GM21825 (cell line): ENCODE results near the gene YLPM1.

ENCODE experiments used
- ATAC-seq: cut with Tn5 transposase; IDR thresholded peaks from one replicate; pipeline ENCODE4 v1.9.1; 2021; ENCODE audit warnings: mild to moderate bottlenecking, moderate library complexity; ENCODE audit not compliant: unreplicated experiment

YLPM1 gene

DNA sequence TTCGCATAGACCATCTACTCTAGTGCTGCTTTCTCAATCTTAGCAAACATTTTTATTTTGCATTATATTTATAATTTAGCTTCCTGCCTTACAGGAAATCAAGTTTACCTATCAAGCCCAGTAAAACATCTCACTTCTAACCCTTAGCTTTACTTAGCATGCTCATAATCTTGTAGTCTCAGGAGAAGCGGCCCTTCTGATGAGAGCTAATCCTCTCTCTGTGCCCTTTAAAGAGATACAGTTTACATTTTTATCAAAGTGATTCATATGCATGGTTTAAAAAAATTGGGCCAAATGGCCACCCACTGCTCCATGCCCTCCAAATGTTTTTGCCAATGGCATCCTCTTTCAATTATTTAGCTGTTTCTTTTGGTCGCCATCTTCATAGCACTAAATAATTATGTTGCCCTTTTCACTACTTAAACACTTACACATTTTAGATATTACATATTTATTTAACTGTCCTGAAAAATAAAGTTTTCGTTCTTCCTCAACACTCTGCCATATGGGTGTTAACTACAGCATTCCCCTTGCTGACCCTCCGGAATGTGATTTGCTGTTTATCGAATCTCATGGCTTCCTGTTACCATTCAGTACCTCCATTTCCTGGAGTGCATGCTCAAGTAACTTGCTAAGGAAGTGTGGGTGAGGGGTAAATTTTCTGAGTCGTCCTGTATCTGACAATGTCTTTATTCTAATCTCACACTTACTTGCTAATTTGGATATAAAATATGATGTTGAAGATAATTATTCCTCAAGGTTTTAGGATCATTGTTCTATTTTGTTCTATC, 29.3 kb downstream of the YLPM1 start:
- no peak for ATAC-seq

DNA sequence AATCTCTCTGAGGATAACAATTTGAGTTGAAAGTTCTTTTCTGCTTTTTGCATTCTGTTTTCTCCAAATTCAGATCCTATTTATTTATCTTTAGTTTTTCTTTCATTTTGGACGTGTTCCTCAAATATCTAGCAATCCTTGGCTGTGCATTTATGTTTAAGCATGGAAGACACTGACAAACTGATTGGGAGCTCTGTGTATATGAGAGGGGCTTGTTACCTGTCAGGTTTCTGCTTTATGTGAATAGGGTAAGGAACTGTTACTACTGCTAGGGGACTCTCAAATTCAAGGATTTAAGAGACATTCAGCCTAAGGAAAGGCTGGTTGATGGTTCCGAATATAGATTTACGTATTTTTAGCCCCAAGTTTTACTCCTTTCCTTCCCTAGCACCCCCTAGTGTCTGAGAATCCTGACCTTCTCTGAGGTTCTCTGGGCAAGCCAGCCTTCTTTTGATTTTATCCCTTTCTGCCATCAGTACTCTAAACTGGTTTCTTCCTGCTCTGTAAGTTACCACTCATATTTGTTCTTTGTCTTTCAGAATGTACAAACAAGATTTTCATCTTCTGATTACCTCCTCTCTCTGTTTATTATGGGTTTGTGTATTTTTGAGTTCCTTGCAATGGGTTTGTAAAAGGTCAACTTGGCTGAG, 30.5 kb downstream of the YLPM1 start:
- no peak for ATAC-seq

DNA sequence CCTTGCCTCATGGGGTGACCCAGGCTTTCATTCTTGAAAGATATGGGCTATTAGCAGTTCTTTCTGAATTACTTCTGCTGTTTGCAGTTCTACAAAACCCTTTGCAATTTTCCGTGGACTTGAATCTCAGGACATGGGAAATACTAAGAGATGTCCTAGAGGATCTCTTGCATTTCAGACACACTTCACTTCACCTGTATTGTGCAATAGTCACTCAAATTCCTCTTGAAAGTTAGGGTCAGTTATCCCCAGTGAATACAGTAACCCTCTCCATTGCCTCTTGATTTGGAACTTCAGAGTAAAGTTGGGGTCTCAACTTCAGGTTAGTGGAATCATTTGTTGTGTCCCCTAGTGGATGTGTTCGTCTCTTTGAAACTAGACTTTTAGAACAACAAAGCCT, 31.8 kb downstream of the YLPM1 start:
- ATAC-seq = no peak

DNA sequence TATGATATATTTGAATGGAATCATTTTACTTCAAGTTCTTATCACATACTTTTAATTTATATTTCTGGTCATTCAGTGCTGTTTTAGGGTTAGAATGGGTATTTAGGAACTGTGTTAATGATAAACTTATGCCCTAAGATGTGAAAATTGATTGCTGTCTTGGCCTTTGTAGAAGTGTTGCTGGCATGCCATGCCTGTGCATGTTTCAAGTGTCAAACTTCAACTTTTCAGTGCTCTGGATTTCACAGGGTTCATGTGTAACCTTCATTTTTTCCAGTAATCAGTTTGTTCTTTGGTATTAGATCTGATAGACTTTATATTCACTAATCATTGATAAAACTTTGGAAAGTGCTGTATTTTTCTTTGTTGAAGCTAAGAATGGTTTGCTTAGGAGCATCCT, 36.6 kb downstream of the YLPM1 start:
- no peak for ATAC-seq

DNA sequence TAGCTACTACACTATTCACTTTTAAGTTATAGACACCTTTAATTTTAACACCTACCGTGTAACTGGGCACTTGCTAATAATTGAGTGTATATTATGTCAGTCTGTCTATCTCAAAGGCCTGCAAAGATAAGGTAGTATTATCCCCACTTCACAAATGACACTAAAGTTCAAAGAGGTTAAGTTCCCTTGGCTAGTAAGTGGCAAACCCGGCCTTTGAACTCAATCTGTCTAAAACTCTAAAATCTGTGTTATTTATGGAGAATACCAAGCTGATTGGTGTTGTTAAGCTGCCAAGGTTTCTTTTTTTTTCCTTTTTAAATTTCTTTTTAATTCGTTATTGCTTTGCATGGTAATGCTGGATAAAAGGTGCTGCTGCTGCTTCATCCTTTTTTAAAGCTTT, 37.7 kb downstream of the YLPM1 start:
- no peak for ATAC-seq

DNA sequence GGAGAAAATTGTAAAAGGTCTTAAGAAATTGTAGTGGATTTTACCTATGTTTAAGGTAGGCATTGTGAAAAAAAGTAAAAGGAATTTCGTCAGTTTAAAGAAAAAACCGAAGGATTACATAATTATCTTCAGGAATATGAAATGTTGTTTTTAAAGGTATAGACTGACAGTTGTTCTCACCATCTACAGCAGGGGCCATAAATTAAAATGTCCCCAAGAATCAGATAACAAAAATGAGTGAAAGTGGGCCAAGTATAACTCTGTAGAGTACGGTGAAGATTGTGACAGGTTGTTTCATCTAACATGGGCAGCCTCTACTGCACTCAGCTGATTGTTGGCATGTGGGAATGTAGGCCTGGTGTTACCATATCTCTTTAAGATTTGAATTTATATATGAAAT, 38.3 kb downstream of the YLPM1 start:
- no peak for ATAC-seq

DNA sequence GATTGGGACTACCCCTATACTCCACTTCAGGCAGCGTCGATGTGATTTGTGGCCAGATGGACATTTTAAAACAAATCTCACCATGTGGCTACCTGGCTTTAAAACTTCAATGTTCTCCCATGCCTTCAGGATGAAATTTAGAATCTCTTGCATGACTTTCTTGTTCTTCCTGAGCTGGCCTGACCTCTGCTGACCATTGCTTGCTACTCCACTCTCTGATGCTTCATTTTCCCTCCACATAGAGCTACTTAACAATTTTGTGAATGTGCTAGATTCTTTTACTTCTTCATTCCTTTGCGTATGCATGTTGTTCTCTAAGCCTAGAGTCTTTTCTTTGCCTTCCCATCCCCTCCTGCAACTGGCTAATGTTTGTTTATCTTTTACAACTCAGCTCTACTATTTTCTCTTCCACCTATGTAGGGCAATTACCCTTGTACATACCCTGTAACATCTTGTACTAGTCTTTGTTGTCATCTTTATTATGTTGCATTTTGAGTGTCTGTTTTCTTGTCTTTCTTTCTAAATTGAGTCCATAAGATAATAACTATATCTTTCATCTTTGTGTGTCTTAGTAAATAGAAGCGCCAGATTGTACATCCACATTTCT, 41.2 kb downstream of the YLPM1 start:
- ATAC-seq = no peak

DNA sequence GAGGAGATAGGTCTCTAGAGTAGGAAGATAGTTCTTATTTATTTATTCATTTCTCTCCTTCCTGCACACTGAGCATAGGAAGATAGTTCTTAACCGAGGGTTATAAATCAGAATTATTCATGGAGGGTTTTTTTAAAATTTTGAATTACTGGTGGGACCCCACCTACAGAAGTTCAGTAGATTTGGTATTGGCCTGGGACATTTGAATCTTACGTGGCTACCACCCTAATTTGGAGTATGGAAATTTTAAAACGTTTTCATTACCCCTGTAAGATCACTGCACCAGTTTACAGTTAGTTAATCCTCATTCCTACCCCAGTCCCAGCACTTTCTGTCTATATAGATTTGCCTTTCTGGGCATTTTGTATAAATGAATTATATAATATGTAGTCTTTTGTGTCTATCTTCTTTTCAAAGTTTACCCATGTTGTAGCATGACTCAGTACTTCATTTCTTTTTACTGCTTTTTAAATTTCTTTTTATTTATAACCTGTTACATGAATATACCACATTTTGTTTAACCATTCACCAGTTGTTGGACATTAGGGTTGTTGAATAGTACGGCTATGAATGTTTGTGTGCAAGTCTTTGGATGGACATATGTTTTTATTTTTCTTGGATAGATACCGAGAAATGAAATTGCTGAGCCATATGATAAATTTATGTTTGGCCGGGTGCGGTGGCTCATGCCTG, 44.9 kb downstream of the YLPM1 start:
- ATAC-seq = no peak

DNA sequence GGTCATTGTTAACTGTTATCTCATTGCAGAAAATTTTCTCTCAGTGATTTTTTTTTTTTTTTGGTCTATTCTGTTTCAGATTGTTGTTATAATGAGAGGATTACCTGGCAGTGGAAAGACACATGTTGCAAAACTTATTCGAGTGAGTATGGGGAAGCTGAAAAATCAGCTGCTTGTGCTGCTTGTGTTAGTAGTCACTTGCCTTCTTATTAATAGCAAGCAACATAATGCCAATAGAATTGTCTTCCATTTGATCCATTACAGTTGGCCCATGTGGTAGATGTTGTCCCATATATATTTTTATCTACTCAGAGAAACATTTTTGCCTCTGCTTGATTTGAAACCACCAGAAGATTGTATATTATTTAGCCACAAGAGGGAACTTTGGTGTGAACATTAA, 53.0 kb downstream of the YLPM1 start:
- ATAC-seq = no peak

DNA sequence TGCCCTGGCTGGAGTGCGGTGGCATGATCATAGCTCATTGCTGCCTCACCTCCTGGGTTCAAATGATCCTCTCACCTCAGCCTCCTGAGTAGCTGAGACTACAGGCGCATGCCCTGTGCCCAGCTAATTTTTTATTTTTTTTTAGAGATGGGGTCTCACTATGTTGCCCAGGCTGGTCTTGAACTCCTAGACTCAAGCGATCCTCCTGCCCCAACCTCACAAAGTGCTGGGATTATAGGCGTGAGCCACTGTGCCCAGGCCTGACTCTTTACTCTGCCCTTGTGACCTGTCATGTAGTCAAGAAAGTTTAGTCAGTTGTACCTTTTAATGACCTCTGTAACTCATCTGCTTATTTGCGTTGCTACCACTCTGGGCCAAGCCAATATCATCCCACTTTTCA, 57.2 kb downstream of the YLPM1 start:
- no peak for ATAC-seq

DNA sequence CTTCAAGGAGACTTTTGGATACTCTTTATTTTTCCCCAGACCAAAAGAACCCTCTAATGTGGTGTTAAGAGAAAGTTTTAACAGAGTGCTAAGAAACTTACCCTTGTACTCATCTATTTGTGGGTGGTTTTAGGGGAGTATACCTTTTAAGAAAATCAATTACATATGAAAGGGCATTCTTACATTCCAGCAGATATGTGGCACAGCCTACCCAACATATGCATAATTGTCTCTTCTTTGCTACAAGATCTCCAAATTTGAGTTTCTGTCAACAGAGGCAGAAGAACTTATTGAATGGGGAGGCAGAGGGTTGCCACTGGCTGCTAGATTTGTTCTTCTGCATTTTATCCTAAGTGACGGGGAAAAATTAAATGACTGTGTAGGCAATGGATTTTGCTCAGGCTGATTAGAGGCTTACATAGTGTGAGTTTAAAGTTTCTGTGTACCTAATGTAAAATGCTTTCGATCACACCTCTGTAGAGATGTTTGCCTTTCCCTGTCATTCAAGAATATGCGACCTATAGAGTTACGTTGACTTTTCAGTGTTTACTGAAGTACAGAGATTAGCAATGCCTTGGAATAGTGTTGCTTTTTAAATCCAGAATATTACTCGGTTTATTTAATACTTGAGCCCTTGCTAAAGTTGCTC, 58.3 kb downstream of the YLPM1 start:
- no peak for ATAC-seq

DNA sequence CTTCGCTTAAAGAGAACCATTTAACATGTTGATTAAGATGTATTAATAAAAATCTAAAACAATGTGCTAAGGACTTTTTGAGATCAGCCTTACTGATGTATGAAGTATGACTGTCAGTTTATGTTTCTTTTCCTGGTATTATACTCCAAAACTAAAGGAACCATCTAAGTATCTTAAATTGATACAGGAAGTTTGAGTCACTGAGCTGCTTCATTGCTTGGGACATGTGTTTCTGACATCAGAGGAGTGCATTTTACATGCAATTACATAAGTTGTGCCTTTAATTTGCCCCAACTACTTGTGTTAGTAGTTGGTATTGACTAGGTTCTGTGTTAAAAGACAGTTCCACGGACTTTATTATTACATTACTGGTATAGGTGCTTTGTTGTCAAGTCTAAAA, 61.9 kb downstream of the YLPM1 start:
- no peak for ATAC-seq

DNA sequence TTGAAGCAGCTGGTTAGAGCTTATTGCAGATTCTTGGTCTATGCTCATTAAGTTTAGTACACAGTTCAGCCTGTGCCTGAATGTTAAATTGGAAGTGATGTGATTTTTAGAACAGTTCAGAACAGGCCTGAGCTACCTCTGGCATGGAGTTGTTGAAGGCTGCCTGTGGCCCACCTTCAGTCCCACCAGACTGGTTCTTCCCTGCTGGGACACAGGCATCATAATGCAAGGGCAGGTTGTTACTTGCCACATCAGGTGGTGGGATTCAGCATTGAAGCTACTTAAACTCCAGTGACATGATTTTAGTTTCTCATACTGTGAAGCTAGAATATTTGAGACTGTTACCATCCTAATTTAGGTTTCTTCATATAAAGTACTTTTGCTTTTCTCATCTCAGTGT, 63.5 kb downstream of the YLPM1 start:
- ATAC-seq = no peak

DNA sequence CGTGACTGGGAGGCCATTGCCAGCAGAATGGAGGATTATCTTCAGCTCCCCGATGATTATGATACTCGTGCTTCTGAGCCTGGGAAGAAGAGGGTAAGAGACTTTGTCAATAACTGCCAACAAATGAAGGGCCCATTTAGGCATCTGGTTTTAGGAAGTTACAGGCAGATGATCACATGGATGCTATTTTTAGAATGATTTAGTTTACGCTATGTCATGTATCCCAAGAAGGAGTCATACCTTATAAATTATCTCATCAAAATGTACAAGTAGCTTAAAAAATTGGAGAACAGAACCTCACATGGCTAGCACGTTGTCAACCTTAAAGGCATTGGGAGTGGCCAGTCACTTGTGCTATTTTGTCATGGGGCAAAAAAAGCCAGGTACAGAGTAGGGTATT, 66.1 kb downstream of the YLPM1 start:
- no peak for ATAC-seq

DNA sequence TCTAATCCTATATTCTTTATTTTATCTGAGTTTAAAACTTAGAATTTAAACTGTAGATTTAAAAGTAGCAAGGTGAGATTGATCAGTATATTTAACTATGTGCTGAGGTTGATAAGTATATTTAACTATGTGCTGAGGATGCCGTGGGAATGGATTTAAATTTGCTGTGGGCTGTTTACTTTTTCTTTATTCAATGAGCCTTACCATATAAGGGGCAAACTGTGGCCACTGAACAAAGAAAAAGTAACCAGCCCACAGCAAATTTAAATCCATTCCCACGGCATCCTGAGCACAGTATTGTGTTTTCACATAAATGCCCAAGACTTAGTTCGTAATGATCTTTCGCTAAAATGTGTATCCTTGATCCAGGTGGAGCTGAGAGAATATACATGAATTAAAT, 69.7 kb downstream of the YLPM1 start:
- ATAC-seq = no peak

DNA sequence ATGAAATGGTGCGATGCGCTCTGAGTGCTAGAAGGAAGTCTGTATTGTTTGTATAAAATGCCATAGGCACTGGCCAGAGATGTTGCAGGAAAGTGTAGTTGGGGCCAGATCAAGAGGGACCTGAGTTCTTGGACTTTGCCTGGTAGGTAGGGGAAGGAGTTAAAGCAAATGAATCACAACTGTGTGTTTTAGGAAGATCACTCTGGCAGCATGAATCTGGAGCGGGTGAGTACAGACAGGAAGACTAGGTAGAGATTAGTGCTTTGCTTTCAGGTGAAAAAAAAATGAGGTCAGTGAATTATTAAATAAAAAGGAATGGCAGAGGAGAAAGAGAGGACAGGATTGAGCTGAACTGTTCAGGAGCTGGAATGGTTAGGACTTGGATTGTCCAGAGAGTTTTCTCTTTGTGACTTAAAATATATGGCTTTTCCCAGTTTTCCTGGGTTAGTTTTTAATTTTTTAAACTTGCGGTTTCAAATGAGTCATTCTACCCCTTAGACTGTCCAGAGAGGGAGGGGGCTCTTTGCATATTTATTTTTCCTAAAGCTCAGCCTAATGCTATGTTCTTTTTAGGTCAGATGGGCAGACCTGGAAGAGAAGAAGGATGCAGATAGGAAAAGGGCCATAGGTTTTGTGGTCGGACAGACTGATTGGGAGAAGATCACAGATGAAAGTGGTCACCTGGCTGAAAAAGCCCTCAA, 71.7 kb downstream of the YLPM1 start:
- no peak for ATAC-seq

DNA sequence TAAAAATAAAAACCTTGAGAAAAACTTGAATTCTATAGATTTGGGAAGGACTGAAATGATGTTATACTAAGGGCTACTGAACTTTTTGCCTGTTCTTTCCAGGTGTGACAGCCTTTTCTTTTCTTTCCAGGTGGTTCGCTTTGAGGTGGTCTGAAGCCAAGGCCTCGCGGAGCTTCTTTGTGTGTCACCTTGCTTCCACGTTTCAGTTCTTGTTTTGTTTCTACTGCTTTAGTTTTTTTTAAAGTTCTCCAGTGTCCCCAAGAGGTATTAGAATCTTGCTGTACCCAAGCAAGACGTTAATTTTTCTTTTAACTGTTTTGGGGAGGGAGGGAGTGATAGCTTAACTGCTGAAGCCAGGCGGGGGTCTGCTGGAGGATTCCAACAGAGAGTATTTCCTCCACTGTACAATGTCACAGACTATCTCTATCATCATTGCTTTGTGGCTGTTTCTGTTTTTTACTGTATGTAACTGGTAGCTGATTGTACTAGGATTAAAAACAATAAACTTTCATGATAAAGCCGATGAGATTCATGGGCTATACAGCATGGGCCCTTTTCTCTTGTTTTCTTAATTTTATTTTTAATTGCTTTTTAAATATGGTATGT, 72.6 kb downstream of the YLPM1 start:
- ATAC-seq = no peak

DNA sequence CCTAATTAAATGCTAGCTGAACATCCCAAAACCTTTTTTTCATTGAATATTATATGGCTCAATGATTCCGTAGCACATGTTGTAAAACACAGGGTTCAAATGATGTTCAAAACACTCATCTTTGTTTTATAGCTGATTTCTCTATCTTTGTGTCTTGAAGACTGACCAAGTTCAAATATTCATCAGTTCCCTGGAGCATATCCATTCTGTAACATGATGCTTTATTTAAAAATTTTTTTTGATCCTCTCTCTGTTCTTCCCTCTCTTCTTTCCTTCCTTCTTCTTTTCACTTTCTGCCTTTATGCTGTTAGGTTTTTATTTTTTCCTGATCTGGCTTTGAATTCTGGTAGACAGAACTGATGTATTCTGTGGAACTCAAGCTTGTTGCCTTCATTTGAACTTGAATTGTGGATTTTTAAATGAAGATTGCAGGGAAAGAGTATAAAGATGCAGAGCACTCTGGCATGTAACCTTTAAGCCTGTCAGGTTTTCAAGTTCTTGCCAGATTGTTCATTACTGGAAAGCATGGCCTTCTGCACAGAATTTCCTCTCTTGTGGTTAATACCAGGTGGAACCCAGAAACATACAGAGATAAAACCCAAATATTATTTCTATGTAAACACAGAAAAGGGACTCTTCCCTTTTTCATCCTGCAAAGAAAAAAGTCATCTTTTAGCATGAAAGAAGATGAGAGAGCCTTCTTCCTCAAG, 73.3 kb downstream of the YLPM1 start:
- no peak for ATAC-seq

DNA sequence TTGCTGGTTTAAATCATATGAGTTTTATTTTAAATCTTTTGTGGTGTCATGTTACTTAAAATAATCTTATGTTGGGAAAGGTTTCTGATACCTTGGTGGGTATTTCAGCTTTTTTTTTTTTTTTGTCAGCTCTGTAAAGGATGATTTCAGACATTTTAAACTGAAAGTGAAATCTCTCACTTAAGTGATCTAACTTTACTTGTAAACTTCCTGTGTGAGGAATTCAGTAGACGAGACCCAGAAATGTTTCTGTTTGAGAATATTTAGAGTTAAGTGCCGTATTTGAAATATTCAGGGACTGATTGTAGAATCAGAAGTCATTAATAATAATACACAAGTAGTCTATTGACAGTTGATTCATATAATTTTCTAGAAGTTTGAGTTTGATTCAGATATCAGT, 75.0 kb downstream of the YLPM1 start:
- ATAC-seq = no peak

DNA sequence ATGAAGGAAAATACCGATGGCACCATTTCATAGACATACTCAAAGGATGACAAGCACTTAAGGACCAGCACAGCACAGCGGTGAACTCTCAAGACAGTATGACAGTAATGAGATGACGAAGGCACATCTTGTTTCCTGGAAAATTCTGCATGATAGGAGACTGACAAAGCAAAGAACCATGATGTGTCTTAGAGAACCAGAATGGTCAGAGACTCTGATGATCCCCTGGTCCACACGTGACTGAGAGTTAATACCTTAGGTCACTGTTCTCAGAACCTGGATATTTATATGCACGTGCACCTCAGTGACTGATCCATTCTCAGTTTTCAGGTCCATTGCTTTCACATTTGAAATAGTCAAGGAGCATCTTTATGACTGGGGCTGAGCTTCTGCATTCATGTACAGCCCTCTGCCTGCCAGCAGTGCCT, 77.5 kb downstream of the YLPM1 start:
- ATAC-seq = peak; percentile 36
